Measurements from ENCODE around the gene RIT2.

RIT2 gene

DNA sequence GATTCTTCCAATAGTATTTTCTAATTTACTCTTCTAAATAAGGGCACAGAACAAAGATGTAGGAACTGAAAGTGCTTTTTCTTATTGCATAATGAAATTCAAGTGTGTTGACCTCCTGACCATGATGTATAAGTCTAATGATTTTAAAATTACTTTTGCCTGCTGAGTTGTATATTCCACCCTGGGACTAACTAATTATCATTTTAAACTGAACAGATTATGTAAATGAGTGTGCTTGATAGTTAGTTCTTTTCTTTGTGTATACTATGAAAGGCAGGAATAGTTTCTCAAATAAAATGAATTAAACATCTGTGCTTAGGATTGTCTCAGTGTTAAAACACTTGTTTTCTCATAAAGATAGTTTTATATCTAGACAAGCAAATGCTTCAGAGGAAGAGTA, 284.5 kb downstream of the RIT2 start:
- Histone ChIP-seq H3K4me3 (ENCODE audit: severe bottlenecking) (no peak overlapping the region), H3K27me3 (ENCODE audit: insufficient read depth, poor library complexity, severe bottlenecking) (no peaks in the 10 kb centered on the region), H3K27ac (ENCODE audit: poor library complexity, severe bottlenecking) (no peak overlapping the region), H3K4me1 (ENCODE audit: insufficient read depth, poor library complexity, severe bottlenecking) (no peaks in the 10 kb centered on the region), H3K36me3 (ENCODE audit: low read depth) (no peaks in the 10 kb centered on the region), H3K9me3 (ENCODE audit: severe bottlenecking) (no peaks in the 10 kb centered on the region)
- TF ChIP-seq, protein P1, sequence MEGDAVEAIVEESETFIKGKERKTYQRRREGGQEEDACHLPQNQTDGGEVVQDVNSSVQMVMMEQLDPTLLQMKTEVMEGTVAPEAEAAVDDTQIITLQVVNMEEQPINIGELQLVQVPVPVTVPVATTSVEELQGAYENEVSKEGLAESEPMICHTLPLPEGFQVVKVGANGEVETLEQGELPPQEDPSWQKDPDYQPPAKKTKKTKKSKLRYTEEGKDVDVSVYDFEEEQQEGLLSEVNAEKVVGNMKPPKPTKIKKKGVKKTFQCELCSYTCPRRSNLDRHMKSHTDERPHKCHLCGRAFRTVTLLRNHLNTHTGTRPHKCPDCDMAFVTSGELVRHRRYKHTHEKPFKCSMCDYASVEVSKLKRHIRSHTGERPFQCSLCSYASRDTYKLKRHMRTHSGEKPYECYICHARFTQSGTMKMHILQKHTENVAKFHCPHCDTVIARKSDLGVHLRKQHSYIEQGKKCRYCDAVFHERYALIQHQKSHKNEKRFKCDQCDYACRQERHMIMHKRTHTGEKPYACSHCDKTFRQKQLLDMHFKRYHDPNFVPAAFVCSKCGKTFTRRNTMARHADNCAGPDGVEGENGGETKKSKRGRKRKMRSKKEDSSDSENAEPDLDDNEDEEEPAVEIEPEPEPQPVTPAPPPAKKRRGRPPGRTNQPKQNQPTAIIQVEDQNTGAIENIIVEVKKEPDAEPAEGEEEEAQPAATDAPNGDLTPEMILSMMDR (IDR thresholded peaks at IDR 0.05; ENCODE audit: poor library complexity, severe bottlenecking) = no peak
- no peak for DNase-seq (ENCODE audit: low spot score)
- ATAC-seq (ENCODE audit: low read depth) = no peak

DNA sequence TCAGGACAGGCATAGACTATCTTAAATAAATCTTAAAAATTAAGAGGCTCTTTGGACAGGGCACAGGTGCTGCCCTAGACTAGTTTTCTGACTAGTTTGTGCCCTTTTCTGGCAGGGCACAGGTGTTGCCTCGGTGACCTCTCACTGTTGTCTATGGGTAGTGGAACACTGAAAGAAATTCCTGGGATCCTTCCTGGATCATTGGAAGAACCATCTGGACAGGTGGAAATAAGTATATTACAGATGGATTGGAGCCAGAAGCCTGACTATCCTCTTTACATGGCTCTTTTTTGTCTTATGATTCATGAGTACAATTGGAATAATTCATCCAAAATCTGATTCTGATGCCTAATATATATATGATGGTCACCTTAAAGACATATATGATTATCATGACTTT, 286.6 kb downstream of the RIT2 start:
- Histone ChIP-seq H3K4me1 (ENCODE audit: insufficient read depth, poor library complexity, severe bottlenecking) (no peaks in the 10 kb centered on the region), H3K27ac (ENCODE audit: poor library complexity, severe bottlenecking) (no peak overlapping the region), H3K9me3 (ENCODE audit: severe bottlenecking) (no peaks in the 10 kb centered on the region), H3K4me3 (ENCODE audit: severe bottlenecking) (no peak overlapping the region), H3K27me3 (ENCODE audit: insufficient read depth, poor library complexity, severe bottlenecking) (no peaks in the 10 kb centered on the region), H3K36me3 (ENCODE audit: low read depth) (no peaks in the 10 kb centered on the region)
- ATAC-seq (ENCODE audit: low read depth) (no peak), DNase-seq (ENCODE audit: low spot score) (no peak)
- TF ChIP-seq, protein P1 (IDR thresholded peaks at IDR 0.05; ENCODE audit: poor library complexity, severe bottlenecking) = no peak

DNA sequence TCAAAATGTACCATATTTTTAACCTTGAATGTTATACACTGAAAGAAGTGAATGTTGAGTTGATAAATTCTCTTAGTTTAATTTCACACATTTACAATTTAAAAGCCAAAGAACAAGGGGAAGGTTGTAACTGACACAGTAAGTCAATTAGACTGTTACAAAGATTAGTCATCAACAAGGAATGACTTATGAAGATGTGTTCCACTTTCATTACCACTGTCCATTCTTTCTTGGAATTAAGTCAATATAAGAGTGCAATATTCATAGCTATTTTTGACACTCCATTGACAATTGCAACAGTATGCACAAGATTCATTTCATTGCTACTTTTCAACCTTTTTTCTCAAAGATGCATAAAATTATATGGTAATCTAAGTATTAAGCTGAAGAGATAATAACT, 291.3 kb downstream of the RIT2 start:
- Histone ChIP-seq H3K9me3 (ENCODE audit: severe bottlenecking) (no peaks in the 10 kb centered on the region), H3K4me3 (ENCODE audit: severe bottlenecking) (no peak overlapping the region), H3K36me3 (ENCODE audit: low read depth) (no peaks in the 10 kb centered on the region), H3K27ac (ENCODE audit: poor library complexity, severe bottlenecking) (no peak overlapping the region), H3K4me1 (ENCODE audit: insufficient read depth, poor library complexity, severe bottlenecking) (no peaks in the 10 kb centered on the region), H3K27me3 (ENCODE audit: insufficient read depth, poor library complexity, severe bottlenecking) (no peaks in the 10 kb centered on the region)
- DNase-seq (ENCODE audit: low spot score) = no peak
- ATAC-seq (ENCODE audit: low read depth) = no peak
- TF ChIP-seq, protein P1 (IDR thresholded peaks at IDR 0.05; ENCODE audit: poor library complexity, severe bottlenecking) = no peak

DNA sequence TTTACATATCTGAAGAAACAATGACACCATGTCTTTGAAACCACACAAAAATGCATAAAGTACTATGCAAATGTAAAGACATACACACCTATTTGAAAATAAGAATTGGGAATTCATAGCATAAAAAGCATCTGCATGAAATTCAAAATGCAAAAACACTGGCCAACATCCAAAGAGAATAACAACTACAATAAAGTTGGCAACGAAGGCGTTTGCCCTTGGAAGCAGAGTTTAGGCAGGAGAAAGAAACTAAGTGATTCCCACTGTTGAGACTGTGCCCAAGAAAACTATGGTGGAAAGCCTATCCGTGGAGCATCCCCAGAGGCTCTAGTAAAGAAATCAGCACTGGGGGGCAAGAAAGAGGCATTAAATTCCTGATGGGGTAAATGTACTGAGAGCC, 292.8 kb downstream of the RIT2 start:
- H3K27me3 ChIP-seq (ENCODE audit: insufficient read depth, poor library complexity, severe bottlenecking) = no peaks in the 10 kb centered on the region
- TF ChIP-seq, protein P1 (IDR thresholded peaks at IDR 0.05; ENCODE audit: poor library complexity, severe bottlenecking) = no peak
- no peaks in the 10 kb centered on the region for H3K4me1 ChIP-seq (ENCODE audit: insufficient read depth, poor library complexity, severe bottlenecking)
- H3K36me3 ChIP-seq (ENCODE audit: low read depth) = no peaks in the 10 kb centered on the region
- no peaks in the 10 kb centered on the region for H3K9me3 ChIP-seq (ENCODE audit: severe bottlenecking)
- no peak for DNase-seq (ENCODE audit: low spot score)
- no peak overlapping the region for H3K4me3 ChIP-seq (ENCODE audit: severe bottlenecking)
- no peak overlapping the region for H3K27ac ChIP-seq (ENCODE audit: poor library complexity, severe bottlenecking)
- ATAC-seq (ENCODE audit: low read depth) = no peak

DNA sequence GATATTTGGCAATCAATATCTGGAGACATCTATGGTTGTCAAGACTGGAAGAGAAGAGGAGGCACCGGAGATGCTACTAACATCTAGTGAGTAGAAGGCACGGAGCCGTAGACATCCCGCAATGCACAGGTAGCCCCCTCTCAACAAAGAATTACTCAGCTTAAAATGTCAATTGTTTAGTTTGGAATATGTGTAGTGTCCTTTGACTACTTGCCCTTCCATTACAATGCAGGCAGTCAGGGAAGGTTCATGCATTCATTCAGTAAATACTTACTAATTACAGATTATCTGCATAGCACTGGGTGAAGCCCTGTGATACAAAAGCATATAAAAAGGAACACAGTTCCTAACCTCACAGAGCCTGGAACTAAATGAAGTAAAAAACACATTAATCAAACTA, 294.0 kb downstream of the RIT2 start:
- no peaks in the 10 kb centered on the region for H3K4me1 ChIP-seq (ENCODE audit: insufficient read depth, poor library complexity, severe bottlenecking)
- DNase-seq (ENCODE audit: low spot score) (no peak), ATAC-seq (ENCODE audit: low read depth) (no peak)
- TF ChIP-seq, protein P1 (IDR thresholded peaks at IDR 0.05; ENCODE audit: poor library complexity, severe bottlenecking) = no peak
- no peak overlapping the region for H3K4me3 ChIP-seq (ENCODE audit: severe bottlenecking)
- H3K27ac ChIP-seq (ENCODE audit: poor library complexity, severe bottlenecking) = no peak overlapping the region
- H3K36me3 ChIP-seq (ENCODE audit: low read depth) = no peaks in the 10 kb centered on the region
- H3K9me3 ChIP-seq (ENCODE audit: severe bottlenecking) = no peaks in the 10 kb centered on the region
- H3K27me3 ChIP-seq (ENCODE audit: insufficient read depth, poor library complexity, severe bottlenecking) = no peaks in the 10 kb centered on the region

All from RWPE2 (cell line).